ENCODE measurements around the gene PHACTR3.

PHACTR3 gene

DNA sequence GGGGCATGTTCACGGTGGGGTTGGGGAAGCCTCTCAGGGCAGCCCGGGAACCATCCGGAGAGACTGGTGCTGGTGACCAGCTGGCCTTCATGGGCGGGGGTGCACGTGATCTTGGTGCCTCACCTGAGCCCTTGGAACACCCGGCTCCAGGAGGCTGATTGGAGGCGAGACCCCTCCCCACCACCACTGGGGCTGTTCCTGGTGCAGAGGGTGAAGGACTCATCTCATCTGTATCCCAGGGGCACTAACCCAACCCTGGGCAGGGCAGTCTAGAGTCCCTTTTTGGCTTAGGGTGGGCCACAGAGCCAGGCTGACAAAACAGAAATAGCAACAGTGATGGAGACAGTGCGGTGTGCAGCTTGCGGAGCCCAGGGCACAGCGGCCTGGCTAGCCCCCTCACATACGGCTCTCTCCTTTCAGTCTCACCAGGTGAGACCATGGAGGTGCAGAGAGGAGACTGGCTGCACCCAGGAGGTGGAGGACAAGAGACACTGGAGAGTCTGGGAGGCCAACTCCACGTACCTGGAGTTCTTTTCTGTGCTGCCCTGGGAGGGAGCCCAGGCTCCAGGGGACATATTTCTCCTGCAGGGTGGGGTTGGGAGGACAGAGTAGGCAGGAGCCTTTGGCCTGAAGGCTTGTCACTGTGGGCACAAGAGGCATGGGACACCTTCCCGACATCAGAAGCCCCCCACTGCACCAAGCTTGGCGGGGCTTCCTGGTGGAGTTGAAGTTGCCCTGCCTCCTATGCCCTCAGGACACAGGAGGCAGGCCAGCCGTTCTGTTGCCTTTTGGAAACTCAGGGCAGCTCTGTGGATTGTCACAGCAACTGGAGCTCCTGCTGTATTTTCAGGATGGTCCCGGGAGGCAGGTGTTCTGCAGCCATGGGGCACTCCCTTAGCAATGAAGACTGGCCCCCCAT is 223.1 kb downstream of the PHACTR3 start:
- Mint-ChIP-seq H3K36me3 (ENCODE audit: low read depth) (no peaks in the 10 kb centered on the region), H3K27me3 (ENCODE audit: low read depth) (no peaks in the 10 kb centered on the region), H3K4me3 (no peak overlapping the region), H3K27ac (no peak overlapping the region), H3K9me3 (no peaks in the 10 kb centered on the region), H3K4me1 (ENCODE audit: low read depth) (no peaks in the 10 kb centered on the region)

DNA sequence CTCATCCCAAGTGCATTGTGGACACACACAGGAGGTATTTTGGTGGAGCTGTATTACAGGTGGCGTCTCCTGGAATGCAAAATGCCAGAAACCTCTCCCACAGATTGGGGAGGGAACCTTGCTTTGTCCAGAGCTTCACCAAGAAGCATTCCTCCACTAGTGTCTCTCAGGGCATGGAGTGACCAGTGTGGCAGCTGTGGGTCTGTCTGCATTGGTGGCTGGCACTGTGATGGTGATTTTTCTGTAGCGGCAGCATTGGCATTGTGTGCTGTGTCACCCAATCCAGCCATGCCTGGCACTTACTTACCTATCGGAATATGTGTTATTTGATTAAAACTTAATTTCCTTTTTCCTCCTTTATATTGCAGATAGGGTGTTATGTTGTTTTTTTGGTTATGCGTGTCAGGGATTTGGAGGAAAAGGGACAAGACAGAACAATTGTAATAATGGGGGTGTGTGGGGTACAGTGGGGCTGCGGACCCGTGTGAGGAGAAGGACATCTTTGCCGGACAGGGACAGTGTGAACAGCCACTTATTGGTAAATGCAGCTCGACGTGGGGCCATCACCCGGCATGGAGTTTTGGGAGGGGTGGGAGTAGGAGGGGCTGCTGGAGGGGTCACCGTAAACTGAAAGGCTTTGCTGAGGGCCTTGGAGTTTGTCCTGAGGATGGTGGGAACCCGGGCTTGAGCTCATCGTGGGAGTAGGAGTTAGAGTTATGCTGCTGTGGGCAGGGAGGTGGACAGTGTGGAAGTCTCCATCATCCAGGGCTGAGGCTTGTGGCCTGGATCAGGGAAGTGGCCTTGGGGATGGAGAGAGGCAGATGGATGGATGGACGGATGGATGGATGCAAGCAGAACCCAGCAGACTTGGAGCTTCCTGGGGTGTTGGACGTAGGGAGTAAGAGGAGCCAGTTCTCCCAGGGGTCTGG is 224.0 kb downstream of the PHACTR3 start:
- Mint-ChIP-seq H3K27ac (no peak overlapping the region), H3K9me3 (no peaks in the 10 kb centered on the region), H3K4me1 (ENCODE audit: low read depth) (no peaks in the 10 kb centered on the region), H3K4me3 (no peak overlapping the region), H3K27me3 (ENCODE audit: low read depth) (no peaks in the 10 kb centered on the region), H3K36me3 (ENCODE audit: low read depth) (no peaks in the 10 kb centered on the region)

DNA sequence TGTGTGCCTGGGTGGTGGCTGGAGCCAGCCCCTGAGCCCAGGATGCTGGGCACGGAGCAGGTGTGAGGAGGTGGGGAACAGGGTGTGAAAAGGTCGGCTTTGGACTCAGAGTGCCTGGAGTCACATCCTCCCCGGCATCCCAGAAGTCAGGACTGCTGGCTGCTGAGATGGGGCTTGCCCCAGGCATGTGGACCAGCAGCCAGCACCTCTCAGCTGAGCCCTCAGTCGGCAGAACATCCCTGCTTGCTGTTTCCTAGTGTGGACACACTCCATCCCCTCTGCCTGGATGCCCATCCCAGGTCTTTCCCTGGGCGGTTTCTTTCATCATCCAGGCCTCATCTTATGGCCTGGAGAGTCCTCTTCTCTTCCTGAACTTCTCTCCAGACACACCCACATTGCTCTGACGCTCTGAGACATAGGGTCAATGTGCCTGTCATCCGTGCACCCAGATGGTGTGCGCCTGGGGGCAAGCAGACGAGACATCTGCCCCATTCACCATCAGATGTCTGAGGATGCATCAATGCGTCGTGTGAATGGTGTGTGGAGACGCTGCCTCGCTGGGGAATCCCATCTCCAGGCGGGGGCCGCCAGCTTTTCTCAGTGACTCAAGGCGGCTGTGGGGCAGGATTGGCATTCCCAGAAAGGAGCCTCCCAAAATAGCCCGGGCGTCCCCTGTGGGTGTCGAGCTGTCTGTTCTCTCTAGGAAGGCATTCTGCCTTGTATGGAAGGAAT is 224.9 kb downstream of the PHACTR3 start:
- Mint-ChIP-seq H3K4me3 (no peak overlapping the region), H3K27ac (no peak overlapping the region), H3K27me3 (ENCODE audit: low read depth) (no peaks in the 10 kb centered on the region), H3K4me1 (ENCODE audit: low read depth) (no peaks in the 10 kb centered on the region), H3K9me3 (no peaks in the 10 kb centered on the region), H3K36me3 (ENCODE audit: low read depth) (no peaks in the 10 kb centered on the region)

DNA sequence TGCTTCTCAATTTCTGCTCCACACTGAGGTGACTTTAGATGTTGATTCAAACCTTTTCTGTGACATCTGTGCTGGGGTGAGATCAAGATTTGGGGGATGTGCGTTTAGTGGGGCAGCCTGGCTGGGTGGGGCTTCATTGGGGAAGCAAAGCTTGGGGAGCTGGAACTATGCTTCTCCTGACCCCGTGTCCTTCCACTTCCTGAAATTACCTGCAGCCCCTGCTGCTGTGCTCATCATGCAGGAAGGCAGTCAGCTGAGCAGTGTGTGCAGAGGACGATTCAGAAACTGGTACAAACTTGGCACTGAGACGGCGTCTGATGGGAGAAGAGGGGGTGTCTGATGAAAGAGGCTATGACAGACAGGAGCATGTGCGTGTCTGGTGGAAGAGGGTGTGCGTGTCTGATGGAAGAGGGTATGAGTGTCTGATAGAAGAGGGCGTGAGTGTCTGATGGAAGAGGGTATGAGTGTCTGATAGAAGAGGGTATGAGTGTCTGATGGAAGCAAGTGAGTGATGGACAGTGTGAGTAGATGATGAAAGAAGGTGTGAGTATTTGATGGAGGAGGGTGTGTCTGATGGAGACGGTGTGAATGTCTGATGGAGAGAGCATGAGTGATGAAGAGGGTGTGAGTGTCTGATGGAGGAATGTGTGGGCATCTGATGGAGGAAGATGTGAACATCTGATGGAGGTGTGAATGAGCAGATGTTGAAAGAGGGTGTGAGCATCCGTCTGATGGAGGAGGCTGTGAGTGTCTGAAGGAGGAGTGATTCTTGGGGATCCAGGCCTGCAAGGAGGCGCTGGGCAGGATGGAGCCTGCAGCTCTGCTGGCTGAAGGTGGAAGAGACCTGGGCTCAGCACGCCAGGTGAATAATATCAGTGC is 225.7 kb downstream of the PHACTR3 start:
- no peak overlapping the region for H3K4me3 Mint-ChIP-seq
- no peaks in the 10 kb centered on the region for H3K36me3 Mint-ChIP-seq (ENCODE audit: low read depth)
- peaks cover under 1% of the 10 kb centered on the region for H3K27me3 Mint-ChIP-seq (ENCODE audit: low read depth)
- no peak overlapping the region for H3K27ac Mint-ChIP-seq
- no peaks in the 10 kb centered on the region for H3K4me1 Mint-ChIP-seq (ENCODE audit: low read depth)
- H3K9me3 Mint-ChIP-seq, result no peaks in the 10 kb centered on the region

DNA sequence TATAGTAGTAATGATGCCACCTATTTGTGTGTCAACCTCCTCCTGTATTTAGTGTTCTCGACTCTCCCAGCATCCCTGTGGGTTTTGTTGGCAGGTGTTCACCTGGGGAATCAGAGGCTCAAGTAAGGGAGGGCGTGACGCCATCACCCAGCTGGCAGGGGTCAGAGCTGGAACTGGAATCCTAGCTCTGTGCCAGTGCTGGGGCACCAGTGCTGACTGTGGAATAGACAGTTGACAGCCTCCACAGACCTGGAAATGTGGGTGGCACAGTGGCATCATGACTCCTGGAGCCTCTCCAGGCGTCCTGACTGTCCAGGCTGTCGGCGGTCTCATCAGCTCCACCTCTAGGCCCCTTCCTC is 226.3 kb downstream of the PHACTR3 start:
- Mint-ChIP-seq H3K4me3 (no peak overlapping the region), H3K36me3 (ENCODE audit: low read depth) (no peaks in the 10 kb centered on the region), H3K4me1 (ENCODE audit: low read depth) (no peaks in the 10 kb centered on the region), H3K9me3 (no peaks in the 10 kb centered on the region), H3K27me3 (ENCODE audit: low read depth) (peaks cover 3% of the 10 kb centered on the region), H3K27ac (no peak overlapping the region)

DNA sequence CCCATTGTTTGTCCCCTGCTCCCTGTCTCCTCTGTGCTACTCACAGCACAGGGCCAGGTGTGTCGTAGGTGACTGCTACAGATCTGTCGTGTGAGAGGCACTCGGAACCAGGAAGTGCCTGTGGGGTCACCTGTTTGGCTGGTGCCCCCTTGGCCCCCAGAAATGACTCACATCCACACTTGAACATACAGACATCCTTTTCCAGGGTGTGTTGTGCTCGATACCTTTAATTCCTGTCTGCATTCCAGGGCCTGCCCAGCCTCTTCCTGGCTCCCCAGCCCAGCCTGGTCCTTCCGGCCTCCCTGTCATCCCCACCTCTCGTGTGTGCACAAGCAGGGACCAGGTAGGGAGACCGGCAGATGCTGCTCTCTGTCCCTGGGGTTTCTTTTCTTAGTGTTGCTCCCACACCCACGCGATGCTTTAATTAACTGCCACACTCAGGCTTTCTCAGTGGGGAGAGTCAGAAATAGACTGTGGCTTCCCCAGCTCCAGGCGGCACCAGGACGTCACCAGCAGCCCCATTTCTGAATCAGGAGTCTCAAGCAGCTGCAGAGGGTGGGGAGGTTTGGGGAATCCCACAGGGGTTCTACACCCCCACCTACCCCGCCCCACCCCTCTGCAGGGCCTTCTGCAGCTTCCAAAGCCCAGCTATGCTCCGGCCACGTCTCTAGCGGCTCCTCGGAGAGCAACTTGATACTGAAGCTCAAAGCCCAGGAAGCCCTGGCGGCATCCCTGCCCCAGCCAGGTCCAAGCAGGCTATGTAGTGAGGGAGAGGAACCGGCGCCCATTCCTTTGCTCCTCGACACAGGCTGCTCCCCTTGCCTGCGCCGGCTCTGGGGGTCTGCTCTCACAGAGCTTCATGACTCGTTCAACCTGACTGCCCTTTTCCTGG is 226.9 kb downstream of the PHACTR3 start:
- Mint-ChIP-seq H3K9me3 (no peaks in the 10 kb centered on the region), H3K36me3 (ENCODE audit: low read depth) (no peaks in the 10 kb centered on the region), H3K4me3 (no peak overlapping the region), H3K27me3 (ENCODE audit: low read depth) (peaks cover 3% of the 10 kb centered on the region), H3K27ac (no peak overlapping the region), H3K4me1 (ENCODE audit: low read depth) (no peaks in the 10 kb centered on the region)

DNA sequence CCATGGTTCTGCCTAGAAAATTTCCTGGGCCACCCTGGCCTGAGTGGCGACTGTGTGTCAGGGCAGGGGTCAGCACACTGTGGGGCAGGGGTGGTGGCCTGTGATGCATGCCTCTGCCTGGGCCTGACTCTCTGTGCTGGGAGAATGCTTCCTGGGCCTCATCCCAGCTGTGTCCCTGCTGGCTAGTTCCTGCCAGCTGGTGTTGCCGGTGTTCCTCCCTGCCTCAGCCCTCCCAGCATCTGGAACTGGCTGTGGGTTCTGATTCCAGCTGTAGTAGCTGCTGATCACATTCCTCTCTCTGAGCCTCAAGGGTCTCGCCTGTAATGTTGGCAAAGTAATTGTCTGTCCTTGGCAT is 227.6 kb downstream of the PHACTR3 start:
- Mint-ChIP-seq H3K27me3 (ENCODE audit: low read depth) (peaks cover 3% of the 10 kb centered on the region), H3K27ac (no peak overlapping the region), H3K4me1 (ENCODE audit: low read depth) (no peaks in the 10 kb centered on the region), H3K4me3 (no peak overlapping the region), H3K36me3 (ENCODE audit: low read depth) (no peaks in the 10 kb centered on the region), H3K9me3 (no peaks in the 10 kb centered on the region)

DNA sequence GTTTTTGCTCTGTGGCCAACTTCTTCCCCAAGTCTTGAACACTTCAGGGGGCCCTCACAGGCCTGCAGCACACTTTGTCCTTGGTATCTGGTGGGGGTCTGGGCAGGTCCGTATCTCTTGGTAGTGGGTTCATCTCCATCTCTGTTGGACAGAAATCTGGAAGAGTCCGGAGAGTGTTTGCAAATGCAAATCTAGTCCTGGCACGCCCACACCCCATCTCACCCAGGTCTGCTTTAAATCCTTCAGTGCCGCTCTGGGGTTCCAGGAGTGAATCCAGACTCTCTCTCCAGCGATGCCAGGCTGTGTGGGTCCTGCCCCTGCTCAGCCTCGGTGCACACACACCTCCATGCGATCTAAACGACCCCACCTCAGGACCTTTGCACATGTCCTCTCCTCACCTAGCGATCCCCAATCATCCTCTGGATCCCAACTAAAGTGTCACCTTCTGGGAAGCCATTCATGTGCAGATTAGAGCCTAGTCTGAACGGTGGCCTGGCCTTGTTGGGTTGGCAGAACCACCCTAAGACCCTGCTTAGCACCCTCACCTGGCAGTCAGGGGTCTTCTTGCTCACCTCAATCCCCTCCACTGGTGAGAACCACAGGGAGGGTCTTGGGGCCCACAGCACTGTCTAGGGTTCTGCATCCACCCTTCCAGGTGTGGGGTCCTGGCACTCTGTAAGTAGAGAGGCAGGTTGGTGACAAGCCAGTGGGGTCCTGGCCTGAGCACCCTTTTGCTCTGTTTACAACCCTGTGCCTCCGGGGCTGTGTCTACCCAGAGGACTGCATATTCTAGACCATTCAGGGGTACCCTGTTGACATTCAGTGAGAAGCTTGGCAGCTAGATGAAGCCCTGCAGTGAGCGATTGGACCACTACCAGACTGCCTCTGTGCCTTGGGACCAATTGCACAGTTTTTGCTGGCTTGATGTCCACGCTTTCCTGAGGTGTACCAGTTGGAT is 228.3 kb downstream of the PHACTR3 start:
- H3K9me3 Mint-ChIP-seq, result no peaks in the 10 kb centered on the region
- no peaks in the 10 kb centered on the region for H3K36me3 Mint-ChIP-seq (ENCODE audit: low read depth)
- no peaks in the 10 kb centered on the region for H3K4me1 Mint-ChIP-seq (ENCODE audit: low read depth)
- no peak overlapping the region for H3K27ac Mint-ChIP-seq
- no peak overlapping the region for H3K4me3 Mint-ChIP-seq
- peaks cover 3% of the 10 kb centered on the region for H3K27me3 Mint-ChIP-seq (ENCODE audit: low read depth)

DNA sequence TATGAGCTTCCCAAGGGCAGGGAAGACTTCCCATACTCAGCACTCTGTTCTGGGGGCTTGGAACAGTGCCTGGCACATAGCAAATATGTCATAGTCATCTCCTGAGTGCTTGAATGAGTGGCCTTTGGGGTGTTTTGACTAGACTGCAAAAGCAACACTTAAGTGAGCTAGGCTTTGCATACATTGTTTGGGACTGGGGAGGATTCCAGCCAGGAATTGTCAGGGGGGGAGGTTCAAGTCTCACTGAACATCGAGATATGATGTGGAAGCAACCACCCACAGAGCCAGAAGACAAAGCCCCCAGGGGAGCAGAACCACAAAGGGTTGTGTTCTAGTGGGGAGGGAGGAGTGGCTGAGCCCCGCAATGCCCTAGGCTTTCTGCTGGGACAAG is 230.7 kb downstream of the PHACTR3 start:
- Mint-ChIP-seq H3K27me3 (ENCODE audit: low read depth) (peaks cover 3% of the 10 kb centered on the region), H3K36me3 (ENCODE audit: low read depth) (no peaks in the 10 kb centered on the region), H3K4me1 (ENCODE audit: low read depth) (no peaks in the 10 kb centered on the region), H3K9me3 (no peaks in the 10 kb centered on the region), H3K4me3 (no peak overlapping the region), H3K27ac (no peak overlapping the region)

DNA sequence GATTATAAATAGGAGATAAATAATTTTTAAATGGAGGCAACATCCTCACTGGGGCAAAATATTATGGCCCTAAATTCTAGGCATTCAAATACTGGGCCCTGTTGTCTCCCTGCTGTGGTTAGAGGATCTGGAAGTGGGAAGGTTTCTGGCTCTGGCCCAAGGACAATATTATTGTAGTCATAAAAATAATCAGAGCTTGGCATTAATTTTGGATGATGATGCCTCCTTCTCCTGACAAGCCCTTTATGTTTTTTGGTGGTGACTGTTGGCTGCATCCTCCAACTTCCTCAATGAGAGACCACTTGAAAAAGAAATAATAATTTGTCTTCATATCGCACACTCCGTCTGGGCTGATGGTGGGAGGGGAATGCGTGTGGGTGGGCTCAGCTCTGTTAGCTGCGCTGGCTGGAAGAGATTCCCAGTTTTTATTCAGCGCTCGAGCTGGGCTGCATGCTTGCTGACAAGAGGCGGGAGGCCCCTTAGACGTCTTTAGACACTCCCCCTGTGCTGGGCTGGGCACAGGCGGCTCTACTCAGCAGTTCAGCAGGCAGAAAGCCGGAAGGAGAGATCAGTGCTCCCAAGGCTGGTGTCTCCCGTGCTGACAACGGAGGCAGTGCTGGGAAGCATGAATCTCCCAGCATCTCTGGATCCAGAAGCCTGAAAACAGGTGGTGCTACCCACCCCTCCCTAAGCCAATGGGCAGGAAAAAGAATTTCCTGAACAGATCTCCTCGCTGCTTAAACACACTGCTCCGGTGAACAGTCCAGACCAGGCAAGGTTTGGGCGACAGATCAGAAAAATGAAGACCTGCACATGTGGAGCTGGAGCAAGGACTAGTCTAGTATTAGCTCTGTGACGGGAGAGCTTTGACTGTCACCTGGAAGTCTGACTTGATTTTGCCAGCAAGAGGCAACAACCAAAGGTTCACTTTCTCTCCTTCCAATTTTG is 231.4 kb downstream of the PHACTR3 start:
- Mint-ChIP-seq H3K36me3 (ENCODE audit: low read depth) (no peaks in the 10 kb centered on the region), H3K4me3 (no peak overlapping the region), H3K4me1 (ENCODE audit: low read depth) (no peaks in the 10 kb centered on the region), H3K27ac (no peak overlapping the region), H3K9me3 (no peaks in the 10 kb centered on the region), H3K27me3 (ENCODE audit: low read depth) (peaks cover 3% of the 10 kb centered on the region)

DNA sequence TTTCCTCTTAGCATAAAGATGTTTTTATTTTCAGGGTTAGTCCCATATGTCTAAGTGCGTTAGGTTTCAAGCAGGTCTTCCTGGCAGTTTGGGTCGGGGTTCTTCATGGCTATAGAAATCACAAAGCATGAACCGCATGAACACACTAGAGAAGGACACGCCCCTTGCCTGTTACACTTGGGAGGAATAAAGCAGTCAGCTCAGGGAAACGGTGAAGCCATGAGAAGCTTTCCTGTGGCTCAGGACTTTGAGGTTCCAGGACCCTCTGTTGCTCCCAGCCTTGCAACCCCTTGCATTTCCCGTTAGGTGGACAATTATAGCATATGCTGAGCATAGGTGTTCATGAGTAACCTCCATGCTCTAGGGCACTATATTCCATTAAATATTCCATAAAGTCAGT is 232.4 kb downstream of the PHACTR3 start:
- Mint-ChIP-seq H3K27ac (no peak overlapping the region), H3K9me3 (no peaks in the 10 kb centered on the region), H3K4me3 (no peak overlapping the region), H3K4me1 (ENCODE audit: low read depth) (no peaks in the 10 kb centered on the region), H3K27me3 (ENCODE audit: low read depth) (peaks cover 3% of the 10 kb centered on the region), H3K36me3 (ENCODE audit: low read depth) (no peaks in the 10 kb centered on the region)

All from T-helper 1 cell treated with Interleukin-12 subunit alpha and Interleukin-12 subunit beta and Interleukin-4 antibody, amounts not matched to agents 30 μg/mL and 1 μg/mL, for 36 hours (primary cell).